GM10266 (cell line): Measurements from ENCODE around the gene RERE.

Source experiments
- DNase-seq: peaks from one replicate; pipeline ENCODE4 v3.0.0; 2012; ENCODE audit errors: extremely low spot score
- CTCF ChIP-seq: IDR thresholded peaks from 2 replicates; pipeline ENCODE4 v1.5.1; 2012; ENCODE audit warnings: mild to moderate bottlenecking, low read depth; ENCODE audit not compliant: control insufficient read depth, insufficient read depth; ENCODE audit errors: missing control alignments

RERE gene

GRCh38 chr1:8323706-8324105 is 493.7 kb downstream of the RERE start:
- no peak for TF ChIP-seq CTCF
- no peak for DNase-seq

GRCh38 chr1:8321612-8322011 is 495.8 kb downstream of the RERE start:
- no peak for DNase-seq
- TF ChIP-seq CTCF = no peak

- DNase-seq = no peak
- TF ChIP-seq CTCF = no peak
Measured at GRCh38 chr1:8318436-8318835, 499.0 kb downstream of the RERE start.

GRCh38 chr1:8317647-8318381 is 499.6 kb downstream of the RERE start, which contains the start of gene SLC45A1:
SLC45A1 (plus strand) TSS chr1:8318114; CDS start chr1:8324330, 6,216 bp downstream.
- no peak for TF ChIP-seq CTCF
- peak; percentile 84 for DNase-seq

GRCh38 chr1:8315573-8316475 is 501.6 kb downstream of the RERE start:
- TF ChIP-seq CTCF = no peak
- DNase-seq = no peak

GRCh38 chr1:8314346-8315280 is 502.8 kb downstream of the RERE start:
- peak; percentile 82 for TF ChIP-seq CTCF
- peak; percentile 78 for DNase-seq
